GM12873 (cell line): ENCODE data around the gene ELOF1.

Experiments
- CTCF ChIP-seq: IDR thresholded peaks from 2 replicates; pipeline ENCODE4 v1.5.1; 2012; ENCODE audit warnings: low read depth, mild to moderate bottlenecking, moderate library complexity, low read length, control low read depth; ENCODE audit not compliant: insufficient read depth; ENCODE audit errors: missing control alignments

ELOF1 gene

DNA sequence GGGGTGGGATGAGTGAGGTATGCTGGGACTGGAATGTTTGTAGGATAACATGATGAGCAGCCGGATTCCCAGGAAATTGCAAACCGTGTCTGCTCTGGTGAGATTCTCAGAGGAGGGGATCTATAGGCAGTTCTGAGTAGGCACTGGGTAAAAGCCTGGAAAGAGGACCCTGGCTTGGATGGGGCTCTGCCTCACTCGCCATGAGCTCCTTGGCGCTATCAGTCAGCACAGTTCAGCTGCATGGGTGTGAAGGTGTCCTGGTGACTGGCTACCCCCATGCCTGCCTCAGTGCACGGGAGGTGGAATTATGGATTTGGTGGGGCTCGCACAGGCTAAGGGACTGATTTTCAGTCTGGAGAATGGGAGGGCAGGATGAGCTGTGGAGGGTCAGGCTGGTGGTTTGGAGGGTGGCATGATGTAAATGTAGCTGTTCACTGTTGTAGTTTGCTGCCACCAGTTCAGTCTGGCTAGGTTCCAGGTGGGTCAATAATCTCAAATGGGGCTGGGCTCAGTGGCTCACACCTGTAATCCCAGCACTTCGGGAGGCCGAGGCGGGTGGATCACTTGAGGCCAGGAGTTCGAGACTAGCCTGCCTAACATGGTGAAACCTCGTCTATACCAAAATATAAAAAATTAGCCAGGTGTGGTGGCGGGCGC, 29.1 kb upstream of the ELOF1 start:
- no peak for TF ChIP-seq CTCF

DNA sequence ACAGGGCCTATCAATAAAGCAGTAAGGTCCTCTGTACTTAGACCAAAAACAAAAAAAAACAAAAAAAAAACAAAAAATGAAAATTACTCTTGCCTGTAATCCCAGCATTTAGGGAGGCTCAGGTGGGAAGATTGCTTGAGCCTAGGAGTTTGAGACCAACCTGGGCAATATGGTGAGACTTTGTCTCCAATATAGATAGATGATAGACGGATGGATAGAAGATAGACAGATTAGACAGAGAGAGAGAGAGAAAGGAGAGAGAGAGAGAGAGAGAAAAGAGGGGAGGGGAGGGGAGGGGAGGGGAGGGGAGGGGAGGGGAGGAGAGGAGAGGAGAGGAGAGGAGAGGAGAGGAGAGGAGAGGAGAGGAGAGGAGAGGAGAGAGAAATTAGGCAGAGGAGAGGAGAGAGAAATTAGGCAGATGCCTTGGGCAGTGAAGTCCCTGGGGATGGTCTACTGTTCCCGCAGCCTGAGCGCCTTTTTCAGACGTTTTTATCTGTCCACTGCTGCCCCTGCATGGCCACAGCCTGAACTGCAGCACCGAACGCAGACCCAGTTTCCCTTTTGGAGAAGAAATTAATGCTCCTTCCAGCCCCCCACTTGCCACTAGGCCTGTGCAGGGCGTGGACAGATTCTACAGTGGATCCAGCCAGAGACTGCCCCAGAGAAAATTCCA, 28.4 kb upstream of the ELOF1 start:
- peak; percentile 93 for TF ChIP-seq CTCF

GRCh38 chr19:11586331-11586730, 27.3 kb upstream of the ELOF1 start:
- TF ChIP-seq CTCF, result no peak

DNA sequence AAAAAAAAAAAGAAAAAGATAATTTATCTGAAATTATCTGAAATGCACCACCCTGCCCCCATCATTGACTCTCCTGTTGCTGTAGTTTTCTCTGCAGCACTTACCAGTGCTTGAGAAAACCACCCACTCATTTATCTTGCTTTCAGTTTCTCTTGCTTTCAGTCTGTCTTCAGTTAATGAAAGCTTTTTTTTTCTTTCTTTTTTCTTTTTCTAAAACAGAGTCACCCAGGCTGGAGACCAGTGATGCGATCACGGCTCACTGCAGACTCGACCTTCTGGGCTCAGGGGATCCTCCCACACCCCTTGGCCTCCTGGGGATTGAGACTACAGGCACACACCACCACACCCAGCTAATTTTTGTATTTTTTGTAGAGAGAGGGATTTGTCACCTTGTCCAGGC, 22.7 kb upstream of the ELOF1 start:
- TF ChIP-seq CTCF, result no peak

GRCh38 chr19:11580116-11580515, 21.1 kb upstream of the ELOF1 start:
- no peak for TF ChIP-seq CTCF

DNA sequence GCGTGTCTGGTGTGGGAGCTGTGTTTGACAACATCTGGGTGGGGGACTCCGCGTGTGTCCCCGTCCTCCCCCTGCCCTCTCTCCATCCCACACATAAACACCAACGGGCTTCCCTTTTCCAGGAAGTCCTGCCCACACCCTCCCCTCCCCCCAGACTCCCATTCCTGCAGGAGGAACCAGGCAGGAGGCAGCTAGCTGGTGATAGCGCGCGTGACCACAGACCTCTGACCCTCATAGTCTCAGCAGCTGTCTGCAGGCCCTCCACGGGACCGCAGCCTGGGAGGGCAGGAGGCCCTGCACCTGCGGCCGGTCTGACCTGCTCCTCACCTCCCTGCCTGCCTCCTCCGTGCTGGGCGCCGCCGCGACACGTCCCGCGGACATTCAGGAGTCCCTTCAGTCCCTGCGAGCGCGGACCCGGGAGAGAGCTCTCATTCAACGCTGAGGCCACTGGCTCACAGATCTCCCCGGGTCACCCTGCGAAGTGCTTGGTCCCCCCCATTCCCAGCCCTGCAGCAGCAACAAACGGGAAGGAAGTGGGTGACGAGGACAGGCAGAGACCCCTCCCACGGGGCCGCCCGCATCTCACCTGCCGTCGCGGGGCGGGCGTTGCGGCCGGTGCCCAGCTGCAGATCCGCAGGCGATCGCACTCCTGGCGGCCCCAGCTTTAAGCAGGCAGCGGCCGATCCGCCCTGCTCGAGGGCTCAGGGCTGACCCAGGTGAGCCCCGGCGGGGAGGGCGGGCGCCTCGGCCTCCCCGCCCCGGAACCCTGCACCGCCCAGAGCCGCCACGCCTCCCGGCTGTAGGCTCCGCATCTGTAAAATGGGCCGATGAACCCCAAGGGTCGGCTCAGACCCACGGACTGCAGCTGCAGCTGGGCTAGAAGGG, 19.5 kb upstream of the ELOF1 start:
- TF ChIP-seq CTCF, result no peak
